ENCODE results near the gene HABP2.
A peak's percentile ranks its signal among the peaks of the same experiment; 100 is the strongest.

Gene HABP2

DNA sequence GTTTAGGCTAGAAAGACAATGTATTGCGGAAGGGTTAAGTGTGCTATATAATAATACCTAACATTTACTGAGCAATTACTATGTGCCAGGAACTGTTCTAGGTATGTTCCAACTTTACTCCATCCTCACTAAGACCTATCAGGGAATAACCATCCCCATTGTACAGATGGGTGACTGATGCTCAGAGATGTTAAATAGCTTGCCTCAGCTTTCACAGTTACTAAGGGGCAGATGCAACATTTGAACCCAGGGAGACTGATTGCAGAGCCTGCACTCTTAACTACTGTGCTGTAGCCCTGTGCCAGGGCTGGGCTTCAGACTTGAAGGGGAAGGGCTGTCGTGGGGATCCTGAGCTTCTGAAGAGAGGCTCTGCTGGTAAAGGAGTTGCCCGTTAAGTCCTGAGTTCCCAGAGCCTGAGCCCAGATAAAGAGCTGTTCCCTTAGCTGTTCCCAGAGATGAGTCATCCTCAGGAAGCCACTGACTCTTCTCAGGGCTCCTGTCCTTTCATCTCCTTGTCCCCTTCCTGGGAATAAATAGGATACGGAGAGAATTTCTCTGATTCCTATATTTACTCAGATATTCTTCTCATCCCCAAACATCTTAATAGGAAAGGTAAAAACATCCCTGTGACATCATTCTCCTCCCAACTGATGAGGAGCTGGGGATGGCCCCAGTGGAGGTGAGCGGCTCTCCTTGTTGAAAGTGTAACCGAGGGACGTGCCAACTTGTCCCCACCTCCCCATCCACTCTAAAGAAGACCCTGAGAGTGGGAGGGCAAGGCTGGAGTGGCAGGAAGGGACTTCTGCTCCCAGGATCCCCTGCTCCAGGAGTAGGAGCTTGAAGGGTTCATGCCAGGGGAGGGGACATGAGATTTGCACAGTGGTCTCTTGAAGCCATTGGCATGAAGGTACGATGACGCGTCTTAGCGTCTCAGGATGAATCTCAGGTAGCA lies 28.0 kb upstream of the HABP2 start:
- Histone ChIP-seq H3K79me1 (ENCODE audit: low read depth, low read length) (no peaks in the 10 kb centered on the region), H3K9ac (ENCODE audit: low read depth, low read length, poor library complexity) (no peak overlapping the region), H3K4me2 (ENCODE audit: insufficient read depth, low read length, poor library complexity, severe bottlenecking) (no peak overlapping the region), H2AK5ac (ENCODE audit: low read depth, low read length) (peak overlapping the region; percentile 12), H3K18ac (ENCODE audit: low read length) (peak overlapping the region; percentile 50), H3K9me3 (replicated peaks in 1 of 2; ENCODE audit: control insufficient read depth in 2 of 2, insufficient read depth in 1 of 2, low read depth in 1 of 2, low read length in 2 of 2) (peaks cover 0 to 2% of the 10 kb centered on the region in 2 donors), H2BK12ac (ENCODE audit: low read length) (no peak overlapping the region), H2BK120ac (ENCODE audit: low read depth, low read length) (no peak overlapping the region), H4K8ac (ENCODE audit: low read depth, low read length) (no peak overlapping the region), H3K23ac (ENCODE audit: low read depth, low read length, poor library complexity) (no peak overlapping the region), H2BK15ac (ENCODE audit: low read length) (no peak overlapping the region), H3K27me3 (ENCODE audit: control insufficient read depth in 3 of 3, insufficient read depth in 3 of 3, low read depth in 1 of 3, low read length in 3 of 3) (peaks cover 0 to 3% (median 0%) of the 10 kb centered on the region in 3 experiments), H3K4me3 (ENCODE audit: low read length in 2 of 2) (no peak overlapping the region), H2BK5ac (ENCODE audit: low read length) (no peak overlapping the region), H3K36me3 (replicated peaks in 1 of 2; ENCODE audit: control insufficient read depth in 2 of 2, insufficient read depth in 2 of 2, low read length in 2 of 2) (no peaks in the 10 kb centered on the region), H3K4ac (ENCODE audit: low read length) (no peak overlapping the region), H4K91ac (ENCODE audit: low read depth, low read length, poor library complexity) (no peak overlapping the region), H3K14ac (ENCODE audit: low read length) (no peak overlapping the region), H2AFZ (ENCODE audit: low read length) (no peak overlapping the region), H3K4me1 (ENCODE audit: control insufficient read depth in 2 of 2, insufficient read depth in 1 of 2, low read depth in 1 of 2, low read length in 2 of 2) (peaks cover 0 to 2% of the 10 kb centered on the region in 2 donors), H3K27ac (replicated peaks; ENCODE audit: low read length) (no peak overlapping the region)
- no CpG with 5 or more reads among the region's 11 CpGs for WGBS, 2 donors (ENCODE audit: extremely low coverage in 2 of 2, insufficient read length in 2 of 2, insufficient replicate concordance in 1 of 2)
- no peak for DNase-seq (ENCODE audit: low spot score)

GRCh38 chr10:113525713-113526112 lies 27.1 kb upstream of the HABP2 start:
- no peak overlapping the region for H3K18ac ChIP-seq (ENCODE audit: low read length)
- H2BK5ac ChIP-seq (ENCODE audit: low read length): no peak overlapping the region
- H3K9me3 ChIP-seq (replicated peaks in 1 of 2; ENCODE audit: control insufficient read depth in 2 of 2, insufficient read depth in 1 of 2, low read depth in 1 of 2, low read length in 2 of 2): peaks cover 0 to 2% of the 10 kb centered on the region in 2 donors
- no CpG with 5 or more reads among the region's 5 CpGs for WGBS, 2 donors (ENCODE audit: extremely low coverage in 2 of 2, insufficient read length in 2 of 2, insufficient replicate concordance in 1 of 2)
- no peak overlapping the region for H2AFZ ChIP-seq (ENCODE audit: low read length)
- H3K27ac ChIP-seq (replicated peaks; ENCODE audit: low read length): no peak overlapping the region
- no peak overlapping the region for H2AK5ac ChIP-seq (ENCODE audit: low read depth, low read length)
- H2BK15ac ChIP-seq (ENCODE audit: low read length): no peak overlapping the region
- H3K23ac ChIP-seq (ENCODE audit: low read depth, low read length, poor library complexity): no peak overlapping the region
- no peaks in the 10 kb centered on the region for H3K36me3 ChIP-seq (replicated peaks in 1 of 2; ENCODE audit: control insufficient read depth in 2 of 2, insufficient read depth in 2 of 2, low read length in 2 of 2)
- H3K4me3 ChIP-seq (ENCODE audit: low read length in 2 of 2): no peak overlapping the region
- H3K14ac ChIP-seq (ENCODE audit: low read length): no peak overlapping the region
- no peak overlapping the region for H3K4ac ChIP-seq (ENCODE audit: low read length)
- peaks cover 0 to 5% of the 10 kb centered on the region in 2 donors for H3K4me1 ChIP-seq (ENCODE audit: control insufficient read depth in 2 of 2, insufficient read depth in 1 of 2, low read depth in 1 of 2, low read length in 2 of 2)
- no peak overlapping the region for H3K4me2 ChIP-seq (ENCODE audit: insufficient read depth, low read length, poor library complexity, severe bottlenecking)
- no peak for DNase-seq (ENCODE audit: low spot score)
- H3K27me3 ChIP-seq (ENCODE audit: control insufficient read depth in 3 of 3, insufficient read depth in 3 of 3, low read depth in 1 of 3, low read length in 3 of 3): peaks cover 0 to 8% (median 0%) of the 10 kb centered on the region in 3 experiments
- H2BK12ac ChIP-seq (ENCODE audit: low read length): no peak overlapping the region
- no peak overlapping the region for H4K91ac ChIP-seq (ENCODE audit: low read depth, low read length, poor library complexity)
- H3K9ac ChIP-seq (ENCODE audit: low read depth, low read length, poor library complexity): no peak overlapping the region
- no peaks in the 10 kb centered on the region for H3K79me1 ChIP-seq (ENCODE audit: low read depth, low read length)
- H2BK120ac ChIP-seq (ENCODE audit: low read depth, low read length): no peak overlapping the region
- no peak overlapping the region for H4K8ac ChIP-seq (ENCODE audit: low read depth, low read length)

DNA sequence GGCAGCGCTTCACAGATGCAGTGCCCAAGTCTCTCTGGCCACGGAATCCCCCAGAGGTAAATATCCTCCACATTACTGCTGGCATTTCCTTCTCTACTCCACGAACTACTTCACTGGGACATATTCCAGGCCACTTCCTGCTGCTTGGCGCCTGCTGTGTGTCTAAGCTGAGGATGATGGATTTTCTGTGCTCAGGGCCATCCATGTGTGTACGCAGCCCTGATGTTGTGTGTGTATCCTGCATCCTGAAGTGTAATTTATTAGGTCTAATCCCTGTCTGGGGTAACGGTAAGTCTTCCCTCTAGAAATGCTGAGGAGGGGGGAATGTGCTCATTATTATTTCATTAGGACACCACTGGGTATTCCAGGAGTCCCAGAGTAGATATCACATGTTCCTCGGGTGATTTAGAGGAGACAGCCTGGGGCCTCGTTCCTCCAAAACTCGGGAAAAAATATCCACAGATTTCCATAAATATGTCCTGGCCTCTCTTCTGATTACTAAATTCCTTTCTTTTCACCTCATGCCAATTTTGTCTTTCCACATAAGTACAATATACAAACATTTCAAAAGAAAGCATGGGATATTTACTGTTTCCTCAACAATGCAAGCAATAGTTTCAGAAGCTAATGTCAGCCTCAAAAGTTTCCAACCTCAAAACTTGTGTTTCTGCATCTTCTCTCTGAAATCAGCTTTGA lies 25.5 kb upstream of the HABP2 start:
- Histone ChIP-seq H3K4ac (ENCODE audit: low read length) (no peak overlapping the region), H2BK15ac (ENCODE audit: low read length) (no peak overlapping the region), H2BK120ac (ENCODE audit: low read depth, low read length) (no peak overlapping the region), H3K23ac (ENCODE audit: low read depth, low read length, poor library complexity) (no peak overlapping the region), H3K9me3 (replicated peaks in 1 of 2; ENCODE audit: control insufficient read depth in 2 of 2, insufficient read depth in 1 of 2, low read depth in 1 of 2, low read length in 2 of 2) (no peaks in the 10 kb centered on the region), H3K4me2 (ENCODE audit: insufficient read depth, low read length, poor library complexity, severe bottlenecking) (no peak overlapping the region), H4K91ac (ENCODE audit: low read depth, low read length, poor library complexity) (no peak overlapping the region), H3K79me1 (ENCODE audit: low read depth, low read length) (no peaks in the 10 kb centered on the region), H2BK5ac (ENCODE audit: low read length) (no peak overlapping the region), H2AK5ac (ENCODE audit: low read depth, low read length) (no peak overlapping the region), H3K18ac (ENCODE audit: low read length) (no peak overlapping the region), H4K8ac (ENCODE audit: low read depth, low read length) (no peak overlapping the region), H3K4me1 (ENCODE audit: control insufficient read depth in 2 of 2, insufficient read depth in 1 of 2, low read depth in 1 of 2, low read length in 2 of 2) (peaks cover 0 to 4% of the 10 kb centered on the region in 2 donors), H3K36me3 (replicated peaks in 1 of 2; ENCODE audit: control insufficient read depth in 2 of 2, insufficient read depth in 2 of 2, low read length in 2 of 2) (no peaks in the 10 kb centered on the region), H3K4me3 (ENCODE audit: low read length in 2 of 2) (no peak overlapping the region), H3K9ac (ENCODE audit: low read depth, low read length, poor library complexity) (no peak overlapping the region), H3K27ac (replicated peaks; ENCODE audit: low read length) (no peak overlapping the region), H3K14ac (ENCODE audit: low read length) (no peak overlapping the region), H2AFZ (ENCODE audit: low read length) (no peak overlapping the region), H2BK12ac (ENCODE audit: low read length) (no peak overlapping the region), H3K27me3 (ENCODE audit: control insufficient read depth in 3 of 3, insufficient read depth in 3 of 3, low read depth in 1 of 3, low read length in 3 of 3) (peaks cover 0 to 8% (median 0%) of the 10 kb centered on the region in 3 experiments)
- no peak for DNase-seq (ENCODE audit: low spot score)
- no CpG with 5 or more reads among the region's 9 CpGs for WGBS, 2 donors (ENCODE audit: extremely low coverage in 2 of 2, insufficient read length in 2 of 2, insufficient replicate concordance in 1 of 2)

- no peaks in the 10 kb centered on the region for H3K9me3 ChIP-seq (replicated peaks in 1 of 2; ENCODE audit: control insufficient read depth in 2 of 2, insufficient read depth in 1 of 2, low read depth in 1 of 2, low read length in 2 of 2)
- no CpG with 5 or more reads among the region's 7 CpGs for WGBS, 2 donors (ENCODE audit: extremely low coverage in 2 of 2, insufficient read length in 2 of 2, insufficient replicate concordance in 1 of 2)
- DNase-seq (ENCODE audit: low spot score): no peak
- H3K23ac ChIP-seq (ENCODE audit: low read depth, low read length, poor library complexity): no peak overlapping the region
- no peak overlapping the region for H2BK12ac ChIP-seq (ENCODE audit: low read length)
- no peak overlapping the region for H3K4ac ChIP-seq (ENCODE audit: low read length)
- no peaks in the 10 kb centered on the region for H3K79me1 ChIP-seq (ENCODE audit: low read depth, low read length)
- no peak overlapping the region for H3K4me2 ChIP-seq (ENCODE audit: insufficient read depth, low read length, poor library complexity, severe bottlenecking)
- no peak overlapping the region for H4K8ac ChIP-seq (ENCODE audit: low read depth, low read length)
- H2BK120ac ChIP-seq (ENCODE audit: low read depth, low read length): no peak overlapping the region
- H3K14ac ChIP-seq (ENCODE audit: low read length): no peak overlapping the region
- no peak overlapping the region for H2AK5ac ChIP-seq (ENCODE audit: low read depth, low read length)
- H4K91ac ChIP-seq (ENCODE audit: low read depth, low read length, poor library complexity): no peak overlapping the region
- H2AFZ ChIP-seq (ENCODE audit: low read length): no peak overlapping the region
- no peaks in the 10 kb centered on the region for H3K36me3 ChIP-seq (replicated peaks in 1 of 2; ENCODE audit: control insufficient read depth in 2 of 2, insufficient read depth in 2 of 2, low read length in 2 of 2)
- no peak overlapping the region for H2BK15ac ChIP-seq (ENCODE audit: low read length)
- no peak overlapping the region for H3K4me3 ChIP-seq (ENCODE audit: low read length in 2 of 2)
- no peak overlapping the region for H2BK5ac ChIP-seq (ENCODE audit: low read length)
- H3K9ac ChIP-seq (ENCODE audit: low read depth, low read length, poor library complexity): no peak overlapping the region
- peak overlapping the region; percentile 18 for H3K18ac ChIP-seq (ENCODE audit: low read length)
- H3K27ac ChIP-seq (replicated peaks; ENCODE audit: low read length): no peak overlapping the region
- peaks cover 0 to 8% (median 0%) of the 10 kb centered on the region in 3 experiments for H3K27me3 ChIP-seq (ENCODE audit: control insufficient read depth in 3 of 3, insufficient read depth in 3 of 3, low read depth in 1 of 3, low read length in 3 of 3)
- peaks cover 0 to 4% of the 10 kb centered on the region in 2 donors for H3K4me1 ChIP-seq (ENCODE audit: control insufficient read depth in 2 of 2, insufficient read depth in 1 of 2, low read depth in 1 of 2, low read length in 2 of 2)
These were observed 24.0 kb upstream of the HABP2 start for GRCh38 chr10:113528876-113529275.
